Liver (tissue), 3 donors: ENCODE data around the gene NEIL1.

Experiments
- CTCF ChIP-seq: fragments of 150-350 bp; IDR thresholded peaks from 2 replicates; pipeline ENCODE4 v1.5.1; 2017; ENCODE audit warnings: improper control_type of control experiment, low read depth, low read length; ENCODE audit not compliant: missing input control
- EGR1 ChIP-seq, 2 donors: IDR thresholded peaks; 2 replicates each; pipeline ENCODE4 v1.6.1; 2016 to 2018; ENCODE audit warnings: antibody characterized with exemption in 2 of 2, low read depth in 2 of 2
- GABPA ChIP-seq, 2 donors: IDR thresholded peaks in 1 of 2; conservative IDR thresholded peaks in 1 of 2; 2 replicates each; pipeline ENCODE4 v1.6.1; 2016; ENCODE audit warnings: antibody characterized with exemption in 2 of 2, mild to moderate bottlenecking in 1 of 2, moderate library complexity in 1 of 2
- HNF4A ChIP-seq, 2 donors: conservative IDR thresholded peaks; 2 replicates each; pipeline ENCODE4 v1.6.1; 2016; ENCODE audit warnings: antibody characterized with exemption in 2 of 2, mild to moderate bottlenecking in 2 of 2
- JUND ChIP-seq, 2 donors: IDR thresholded peaks; 2 replicates each; pipeline ENCODE4 v1.6.1; 2016; ENCODE audit warnings: antibody characterized with exemption in 2 of 2
- MAX ChIP-seq: IDR thresholded peaks from 2 replicates; pipeline ENCODE4 v1.6.1; 2016; ENCODE audit warnings: antibody characterized with exemption
- REST ChIP-seq: IDR thresholded peaks from 2 replicates; pipeline ENCODE4 v1.6.1; 2016; ENCODE audit warnings: antibody characterized with exemption, mild to moderate bottlenecking
- SP1 ChIP-seq: IDR thresholded peaks from 2 replicates; pipeline ENCODE4 v1.6.1; 2018; ENCODE audit warnings: antibody characterized with exemption, mild to moderate bottlenecking
- TAF1 ChIP-seq: conservative IDR thresholded peaks from 2 replicates; pipeline ENCODE4 v1.6.1; 2016; ENCODE audit warnings: antibody characterized with exemption, mild to moderate bottlenecking
- YY1 ChIP-seq: IDR thresholded peaks from 2 replicates; pipeline ENCODE4 v1.6.1; 2016; ENCODE audit warnings: antibody characterized with exemption, mild to moderate bottlenecking
- ZBTB33 ChIP-seq: IDR thresholded peaks from 2 replicates; pipeline ENCODE4 v1.6.1; 2016; ENCODE audit warnings: antibody characterized with exemption
- donor health status: healthy.
- donor health status: healthy.

GRCh38 chr15:75350601-75351361, 3.9 kb downstream of the NEIL1 start:
- TF ChIP-seq CTCF (no peak), REST (no peak), EGR1 (IDR thresholded peaks at IDR 0.05; ENCODE audit: low read depth in 2 of 2) (no peak), MAX (no peak), YY1 (no peak), ZBTB33 (no peak), GABPA (IDR thresholded peaks at IDR 0.05 in 1 of 2, conservative IDR thresholded peaks at IDR 0.05 in 1 of 2) (no peak), HNF4A (conservative IDR thresholded peaks at IDR 0.05) (no peak), TAF1 (no peak), JUND (IDR thresholded peaks at IDR 0.05) (no peak), SP1 (no peak)
